ENCODE data around the gene ARGLU1.

Gene ARGLU1

DNA sequence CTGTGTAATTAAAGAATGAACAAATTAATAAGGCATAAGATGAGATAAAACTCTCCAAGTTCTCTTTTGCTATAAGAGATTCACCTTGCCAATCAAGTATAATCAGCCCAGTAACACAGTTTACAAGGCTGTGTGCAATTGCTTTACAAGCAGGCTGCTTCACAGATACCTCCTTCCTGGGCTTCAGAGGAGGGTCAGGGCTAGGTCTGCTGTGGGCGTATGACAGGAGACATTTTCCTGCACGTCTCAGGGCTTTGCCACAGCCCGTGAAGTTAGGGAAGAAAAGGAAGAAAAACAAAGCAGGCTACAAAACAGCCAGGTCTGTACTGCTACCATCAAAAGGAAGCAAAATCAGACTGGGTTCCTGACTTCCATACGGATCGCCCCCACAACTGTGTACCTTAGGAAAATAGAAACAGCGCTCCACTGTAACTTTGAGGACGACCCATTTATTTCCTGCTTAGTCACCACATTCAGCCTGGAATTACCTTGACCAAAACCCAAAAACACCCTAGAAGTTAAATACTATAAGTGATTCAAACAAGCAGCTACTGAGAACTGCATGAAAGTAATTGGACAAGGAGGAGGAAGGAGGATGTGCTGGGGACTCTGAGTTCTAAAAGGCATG is 44.9 kb downstream of the ARGLU1 start:
- no peak for DNase-seq

DNA sequence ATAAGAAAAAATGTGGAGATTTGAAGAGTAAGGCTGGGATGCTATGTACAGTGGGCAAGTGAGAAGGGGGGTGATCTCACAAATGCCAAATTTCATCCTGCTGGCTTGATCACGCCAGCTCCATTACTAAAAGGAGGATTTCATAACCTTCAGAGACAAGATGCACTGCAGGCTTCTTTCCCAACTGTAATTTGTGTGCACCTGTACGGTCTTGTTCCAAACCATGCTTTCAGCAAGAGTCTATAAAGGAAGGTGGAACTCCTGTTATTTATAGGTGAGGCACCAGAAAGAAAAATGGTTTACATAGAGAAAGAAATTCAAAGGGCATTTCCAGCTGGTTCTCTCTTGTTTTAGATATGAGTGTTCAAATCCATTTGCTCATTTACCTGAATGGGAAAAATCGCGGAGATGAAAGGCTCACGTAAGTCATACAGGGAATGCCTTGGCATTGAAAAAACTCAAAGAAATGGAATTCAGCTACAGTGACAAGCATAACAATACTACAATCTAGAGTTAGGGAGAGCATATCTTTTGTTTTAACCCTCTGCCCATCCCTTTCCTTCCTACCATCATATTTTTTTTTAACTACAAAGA is 45.7 kb downstream of the ARGLU1 start:
- no peak for DNase-seq

DNA sequence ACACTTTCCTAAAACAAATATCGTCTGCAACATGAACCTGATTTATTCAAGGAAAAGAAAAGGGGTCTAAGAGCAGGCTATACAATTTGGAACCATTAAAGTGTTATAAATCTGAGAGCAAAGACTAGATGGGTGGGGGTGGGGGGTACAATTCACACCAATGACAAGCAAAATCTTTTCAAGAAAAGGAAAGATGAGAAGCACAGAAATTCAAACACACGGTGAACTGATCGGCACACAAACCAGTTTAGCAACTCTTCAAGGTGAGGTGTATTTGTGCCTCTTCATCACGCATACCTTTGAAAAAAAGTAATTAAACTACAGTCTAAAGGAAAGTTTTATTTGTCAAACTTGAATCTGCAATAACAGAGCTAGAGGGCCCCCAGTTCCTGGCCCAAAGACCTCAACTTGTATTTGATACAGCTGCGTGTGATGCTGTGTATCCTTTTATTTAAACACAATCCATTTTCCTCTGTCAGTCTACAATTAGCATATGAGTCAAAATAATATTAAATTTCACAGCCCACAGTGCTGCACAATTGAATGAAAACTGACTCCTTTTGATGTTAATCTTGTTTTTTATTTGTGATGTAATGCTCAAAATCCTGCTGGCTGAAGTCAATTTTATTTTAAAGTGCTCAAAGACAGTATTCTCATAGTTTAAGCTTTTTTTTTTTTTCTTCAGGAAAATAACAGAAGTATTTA is 46.7 kb downstream of the ARGLU1 start:
- no peak for DNase-seq

DNA sequence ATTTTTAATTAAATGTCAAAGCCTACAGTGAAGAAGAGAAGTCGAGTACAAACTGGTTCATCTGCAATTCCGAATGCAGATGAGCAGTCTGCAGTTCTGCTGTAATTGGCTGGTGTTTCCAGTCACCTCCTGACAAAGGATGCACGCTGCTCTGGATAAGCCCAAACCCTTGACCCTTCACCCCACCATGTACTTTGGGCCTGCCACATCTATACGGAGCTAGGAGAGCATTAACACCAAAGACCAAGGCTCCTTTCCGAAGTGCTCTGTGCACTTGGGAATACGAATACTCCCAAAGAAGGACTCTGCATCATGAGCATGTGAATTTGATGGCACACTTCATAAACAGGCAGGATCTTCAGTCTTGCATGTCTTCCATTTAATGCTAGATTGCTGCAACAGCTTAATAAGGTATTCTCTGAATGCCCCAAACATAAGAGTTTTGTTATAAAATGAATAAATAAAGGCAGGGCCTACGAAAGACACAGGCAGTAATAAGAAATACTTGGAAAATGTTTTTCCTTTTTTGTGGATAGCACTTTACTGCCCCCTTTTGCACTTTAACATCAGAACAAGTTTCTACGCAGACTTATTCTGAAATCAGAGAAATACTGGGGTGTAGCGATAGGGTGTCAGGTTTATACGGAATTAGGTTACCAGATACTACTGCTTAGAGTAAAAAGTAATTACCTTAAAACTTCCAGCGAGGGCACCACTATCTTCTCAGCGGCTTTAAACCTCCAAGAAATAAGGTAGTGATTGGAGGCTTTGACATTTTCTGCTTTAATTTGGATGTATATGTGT is 47.5 kb downstream of the ARGLU1 start:
- peak; percentile 19 to 37 for DNase-seq

DNA sequence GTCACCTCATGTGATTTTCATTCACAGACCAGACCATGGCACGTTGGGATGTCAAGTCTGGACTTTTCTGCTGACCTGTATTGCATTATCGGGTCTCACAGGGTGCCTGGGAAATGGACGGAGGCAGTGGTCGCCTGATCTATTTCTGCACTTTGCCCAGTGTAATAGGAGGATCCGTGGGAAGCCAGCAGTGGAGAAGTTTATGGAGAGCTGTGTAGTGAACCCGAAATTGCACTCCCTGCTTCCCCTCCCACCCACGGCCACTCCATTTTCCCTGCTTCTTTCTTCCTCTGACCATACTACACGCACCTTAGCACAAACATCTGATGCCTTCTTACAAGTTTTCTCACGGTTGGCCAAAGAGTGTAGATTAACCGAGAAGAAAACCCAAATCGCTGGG is 49.4 kb downstream of the ARGLU1 start:
- DNase-seq: no peak

DNA sequence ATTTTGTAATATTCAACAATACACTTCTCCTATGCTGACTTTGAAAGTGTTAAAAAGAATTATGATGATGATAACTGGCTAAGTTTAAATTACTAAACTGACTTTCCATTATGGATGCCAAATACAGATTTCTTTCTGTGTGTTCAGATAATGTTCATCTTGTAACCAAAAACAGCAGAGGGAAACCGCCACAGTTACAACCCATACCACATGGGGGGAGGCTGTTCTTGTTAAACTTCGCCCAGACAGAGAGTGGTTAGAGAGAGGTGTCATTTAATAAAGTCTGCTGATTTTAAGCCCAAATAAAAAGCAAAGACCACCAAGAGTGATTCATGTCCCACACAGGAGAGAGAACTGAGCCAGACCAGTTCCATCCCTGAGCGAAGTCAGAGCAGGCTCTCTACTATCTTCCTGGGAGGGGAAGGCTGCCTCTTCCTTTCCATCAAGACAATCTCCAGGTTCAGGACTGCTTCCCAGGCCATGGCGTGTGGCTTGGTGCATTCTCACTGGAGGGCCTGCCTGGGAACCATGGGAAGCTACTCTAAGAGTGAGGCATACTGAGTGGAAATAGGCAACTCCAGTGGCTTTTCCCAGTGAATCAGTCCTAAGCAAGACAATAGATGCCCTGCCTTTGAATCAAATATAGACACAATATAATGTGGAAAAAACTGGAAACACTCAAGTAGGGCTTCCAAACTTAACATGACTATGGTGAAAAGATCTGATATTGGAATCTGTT is 50.7 kb downstream of the ARGLU1 start:
- no peak for DNase-seq

DNA sequence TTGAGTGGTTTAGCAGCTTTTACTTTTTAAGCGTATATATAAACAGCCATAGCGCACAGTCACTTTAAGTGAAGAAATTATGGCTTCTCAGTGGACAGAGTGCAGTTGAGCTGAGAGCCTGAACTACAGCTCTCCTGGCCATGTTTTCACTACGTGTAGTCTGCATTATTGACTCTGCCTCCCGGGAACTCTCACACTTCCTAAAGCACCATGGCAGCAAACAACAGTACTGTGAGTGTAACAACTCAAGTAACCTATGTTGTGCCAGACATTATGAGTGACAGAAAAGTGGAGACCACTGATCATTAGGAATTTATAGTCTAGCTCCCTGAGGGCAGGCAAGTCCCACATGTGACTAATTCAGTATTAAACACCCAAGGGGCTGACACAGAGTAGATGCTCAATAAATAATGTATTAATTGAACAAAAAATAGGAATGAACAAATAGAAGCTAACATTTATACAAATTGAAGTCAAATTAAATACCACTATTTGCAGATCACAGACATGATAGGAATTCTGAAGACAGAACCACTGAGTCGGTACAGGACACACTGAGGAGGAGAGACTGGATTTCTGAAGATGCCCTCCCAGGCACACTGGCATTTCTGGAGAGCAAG is 52.2 kb downstream of the ARGLU1 start:
- no peak for DNase-seq

GRCh38 chr13:106514928-106515634 is 52.9 kb downstream of the ARGLU1 start:
- no peak for DNase-seq

DNA sequence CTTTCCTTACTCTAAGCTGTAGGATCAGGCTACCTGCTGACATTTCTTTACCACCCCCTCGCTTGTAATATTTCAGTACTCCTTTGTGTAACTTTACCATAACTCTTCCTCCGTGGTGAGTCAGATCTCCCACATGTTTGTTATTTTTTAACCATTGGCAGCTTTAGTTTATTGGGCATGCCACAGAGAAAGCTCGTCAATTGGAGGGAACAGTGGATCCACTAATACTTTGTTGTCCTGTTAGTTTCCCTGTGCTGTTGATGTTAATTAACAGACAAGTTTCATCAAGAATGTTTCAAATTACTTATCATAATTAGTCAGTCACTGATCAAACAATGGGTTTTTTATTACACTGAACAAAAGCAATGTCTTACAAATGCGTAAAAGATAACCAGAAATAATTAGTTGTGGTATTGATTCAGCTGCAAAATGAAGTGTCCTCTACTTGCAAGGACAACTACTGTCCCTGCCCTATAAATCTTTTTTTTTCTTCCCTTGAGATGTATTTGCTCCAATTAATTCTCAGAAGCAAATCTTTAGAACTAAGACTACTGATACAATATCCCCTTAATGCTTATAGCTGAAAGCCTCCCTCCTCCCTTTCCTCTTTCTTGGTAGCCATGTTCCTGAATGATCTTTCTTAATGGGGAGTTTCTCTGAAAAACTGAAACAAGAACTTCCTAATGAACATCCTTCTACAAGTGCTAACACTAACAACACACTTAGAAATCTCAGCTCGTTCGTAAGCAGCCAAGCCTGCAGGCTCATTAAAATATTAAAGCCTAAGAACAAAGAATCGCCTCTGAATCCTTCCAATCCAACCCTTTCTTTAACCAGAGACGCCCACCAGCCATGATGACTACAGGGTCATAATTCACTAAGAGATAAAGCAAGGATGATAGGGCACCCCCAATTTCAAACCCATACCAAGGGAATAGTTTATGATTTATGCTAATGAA is 54.6 kb downstream of the ARGLU1 start:
- no peak for DNase-seq

- DNase-seq: peak; percentile 93 to 97
These were observed 60.2 kb downstream of the ARGLU1 start for GRCh38 chr13:106507560-106508274.

- DNase-seq: no peak
These were observed 61.7 kb downstream of the ARGLU1 start for GRCh38 chr13:106506286-106506685.

DNA sequence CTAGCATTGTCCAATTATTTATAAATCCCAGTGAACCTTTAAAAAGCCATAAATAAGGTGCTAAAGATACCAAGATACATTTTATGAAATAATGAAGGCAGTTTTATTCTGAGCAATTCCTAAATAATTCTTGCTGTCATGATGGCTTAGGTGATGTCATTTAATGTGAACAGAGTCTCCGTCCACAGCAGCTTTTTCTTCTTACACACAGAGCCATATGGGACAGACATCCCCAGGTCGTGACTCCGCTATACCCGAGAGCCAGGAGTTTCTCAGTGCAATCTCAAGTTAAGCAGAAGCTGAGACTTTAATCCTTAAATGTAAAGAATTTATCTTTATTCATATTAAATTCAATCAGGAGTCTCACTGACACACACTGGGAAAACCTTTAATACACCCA is 62.2 kb downstream of the ARGLU1 start:
- DNase-seq: no peak

GRCh38 chr13:106505295-106505694 is 62.6 kb downstream of the ARGLU1 start:
- DNase-seq: no peak

DNA sequence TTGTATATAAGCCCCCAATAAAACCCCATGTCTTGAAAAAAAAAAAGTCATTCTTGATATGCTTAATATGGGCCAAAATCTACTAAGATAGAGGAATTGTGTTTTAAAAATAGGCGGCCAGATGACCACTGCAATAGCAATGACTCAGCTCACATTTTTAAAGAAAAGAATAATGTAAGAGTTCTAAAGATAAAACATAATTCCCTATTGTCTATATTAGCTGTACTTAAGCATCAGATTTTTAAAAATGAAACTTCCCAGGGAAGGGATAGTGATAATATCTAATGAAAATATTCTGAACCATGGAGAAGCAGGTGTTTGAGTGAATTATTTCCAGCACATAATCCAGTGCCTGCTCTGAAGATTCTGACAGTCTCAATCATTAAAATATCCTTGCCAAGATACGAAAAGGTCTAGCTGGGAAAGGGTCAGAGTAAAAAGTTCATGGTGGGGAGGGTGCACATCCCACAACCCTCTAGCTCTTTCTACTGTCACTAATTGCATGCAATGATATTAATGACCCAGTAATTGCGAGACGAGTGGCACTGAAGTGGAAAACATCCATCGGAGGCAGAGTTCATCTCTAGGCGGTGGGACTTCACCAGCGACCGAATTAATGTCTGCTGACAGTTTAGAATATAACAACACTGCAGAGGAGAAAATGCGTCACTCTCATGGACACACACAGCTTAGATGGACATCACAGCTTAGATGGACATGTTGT is 64.0 kb downstream of the ARGLU1 start:
- DNase-seq: no peak

DNA sequence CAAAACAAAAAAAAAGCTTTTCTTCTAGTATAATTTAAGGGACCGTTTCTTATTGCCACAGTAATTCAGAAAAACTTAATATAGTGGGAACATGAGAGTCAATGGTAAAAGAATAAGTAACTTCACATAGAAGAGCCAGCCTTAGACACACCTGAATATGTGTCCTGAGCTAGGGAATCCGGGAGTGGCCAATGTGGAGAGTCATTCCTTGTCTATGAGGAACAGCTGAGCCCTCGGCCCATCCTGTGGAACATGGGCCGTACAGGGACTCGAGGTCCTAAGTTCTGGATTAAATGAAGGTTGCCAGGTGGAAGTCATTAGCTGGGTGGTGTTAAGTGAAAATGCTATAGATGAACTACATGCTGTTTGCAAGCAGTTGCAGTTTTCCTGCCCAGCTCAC is 64.7 kb downstream of the ARGLU1 start:
- DNase-seq: no peak

GRCh38 chr13:106500445-106500844 is 67.5 kb downstream of the ARGLU1 start:
- no peak for DNase-seq

DNA sequence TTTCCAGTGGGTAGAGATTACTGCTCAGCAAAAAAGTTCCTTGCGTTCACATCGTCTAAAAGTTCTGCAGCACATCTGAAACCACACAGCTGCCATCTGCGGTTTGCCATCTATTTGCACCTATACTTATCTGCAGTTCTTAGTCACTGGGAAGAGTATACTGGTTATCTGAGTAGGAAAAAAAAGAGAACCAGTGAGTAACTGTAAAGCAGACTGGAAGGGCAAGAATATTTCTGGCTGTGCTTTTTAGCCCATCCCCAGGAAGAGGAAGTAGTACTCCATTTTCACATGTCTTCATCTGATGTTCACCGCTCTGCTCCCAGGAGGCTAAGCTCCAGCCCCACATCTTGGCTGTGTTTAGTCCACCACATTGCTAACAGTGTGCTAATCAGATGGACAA is 68.0 kb downstream of the ARGLU1 start:
- peak; percentile 46 to 67 for DNase-seq

DNA sequence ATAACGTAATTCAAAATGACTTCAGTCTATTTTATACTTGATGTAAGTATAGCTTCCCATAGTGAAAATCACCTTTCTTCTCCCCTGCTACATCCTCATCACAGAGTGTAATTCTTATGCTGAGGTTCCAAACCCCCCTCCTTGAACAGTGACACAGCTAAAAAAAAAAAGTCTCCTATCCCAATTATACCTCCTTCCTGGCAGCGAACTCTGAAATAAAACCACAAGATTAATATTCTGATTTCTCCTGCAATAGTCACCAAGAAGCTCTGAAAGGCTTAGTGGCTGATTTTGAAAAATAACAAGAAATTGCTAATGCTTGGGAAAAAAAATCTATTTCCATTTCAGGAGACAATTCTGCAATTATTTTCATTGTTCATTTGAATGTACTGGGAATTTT is 68.8 kb downstream of the ARGLU1 start:
- DNase-seq: no peak

GRCh38 chr13:106498571-106498970 is 69.4 kb downstream of the ARGLU1 start:
- DNase-seq: peak in 1 of 2 experiments; percentile 51

Data from AML-193 (cell line).